Type B pancreatic cell (in vitro differentiated cells): ENCODE measurements around the gene COX19. TPM values are rescaled to one million over a fixed set of nuclear protein-coding genes. Genes with fewer than 3 reads are reported as not detected.

Experiments
- DNase-seq: peaks from one replicate; pipeline ENCODE4 v3.0.0; 2021; ENCODE audit warnings: mixed read lengths; ENCODE audit not compliant: unreplicated experiment; ENCODE audit errors: extremely low spot score
- H3K27ac Mint-ChIP-seq: 2 replicates; pipeline ENCODE4 v1.8.0; 2021; ENCODE audit warnings: mild to moderate bottlenecking, mixed read lengths
- H3K27me3 Mint-ChIP-seq: 2 replicates; pipeline ENCODE4 v1.8.0; 2021; ENCODE audit warnings: mixed read lengths
- H3K36me3 Mint-ChIP-seq: 2 replicates; pipeline ENCODE4 v1.8.0; 2021; ENCODE audit warnings: mixed read lengths
- H3K4me1 Mint-ChIP-seq: one replicate; pipeline ENCODE4 v1.8.0; 2021; ENCODE audit warnings: mixed read lengths; ENCODE audit not compliant: unreplicated experiment
- H3K4me3 Mint-ChIP-seq: 2 replicates; pipeline ENCODE4 v1.8.0; 2021; ENCODE audit warnings: mild to moderate bottlenecking, mixed read lengths
- H3K9me3 Mint-ChIP-seq: 2 replicates; pipeline ENCODE4 v1.8.0; 2021; ENCODE audit warnings: mixed read lengths
- CTCF ChIP-seq: fragments of 200-600 bp; sonication (generic); conservative IDR thresholded peaks from 2 replicates; pipeline ENCODE4 v1.5.0; 2021; ENCODE audit warnings: antibody characterized with exemption, mild to moderate bottlenecking
- total RNA-seq: library from RNA; stranded (reverse); gene quantifications from 2 replicates; pipeline ENCODE4 v1.2.1, GENCODE V29; 2021; ENCODE audit warnings: low replicate concordance

The COX19 gene
- total RNA-seq, 1 donor from 2014 or later: 15.4 TPM

- Mint-ChIP-seq H3K4me3 (no peak overlapping the region), H3K4me1 (peaks cover 10% of the 10 kb centered on the region), H3K36me3 (no peaks in the 10 kb centered on the region), H3K9me3 (no peaks in the 10 kb centered on the region), H3K27ac (no peak overlapping the region), H3K27me3 (no peaks in the 10 kb centered on the region)
- no peak for DNase-seq
- no peak for TF ChIP-seq CTCF
These were observed 37.4 kb upstream of the COX19 start for GRCh38 chr7:1012716-1013095.

GRCh38 chr7:1012004-1012715 lies 36.8 kb upstream of the COX19 start:
- Mint-ChIP-seq H3K27ac (no peak overlapping the region), H3K4me3 (no peak overlapping the region), H3K36me3 (no peaks in the 10 kb centered on the region), H3K27me3 (no peaks in the 10 kb centered on the region), H3K4me1 (peaks cover 10% of the 10 kb centered on the region), H3K9me3 (no peaks in the 10 kb centered on the region)
- no peak for TF ChIP-seq CTCF
- DNase-seq: no peak

- H3K27ac Mint-ChIP-seq: no peak overlapping the region
- no peak overlapping the region for H3K4me3 Mint-ChIP-seq
- peaks cover 10% of the 10 kb centered on the region for H3K4me1 Mint-ChIP-seq
- no peaks in the 10 kb centered on the region for H3K27me3 Mint-ChIP-seq
- no peak for DNase-seq
- no peaks in the 10 kb centered on the region for H3K9me3 Mint-ChIP-seq
- TF ChIP-seq CTCF: no peak
- no peaks in the 10 kb centered on the region for H3K36me3 Mint-ChIP-seq
These were observed 36.1 kb upstream of the COX19 start for GRCh38 chr7:1011297-1012003.

GRCh38 chr7:1010226-1010625 lies 34.9 kb upstream of the COX19 start:
- Mint-ChIP-seq H3K27ac (no peak overlapping the region), H3K4me1 (peaks cover 15% of the 10 kb centered on the region), H3K36me3 (no peaks in the 10 kb centered on the region), H3K27me3 (no peaks in the 10 kb centered on the region), H3K4me3 (no peak overlapping the region), H3K9me3 (no peaks in the 10 kb centered on the region)
- TF ChIP-seq CTCF: no peak
- no peak for DNase-seq

GRCh38 chr7:1009747-1010146 lies 34.4 kb upstream of the COX19 start:
- H3K27ac Mint-ChIP-seq: no peak overlapping the region

More at GRCh38 chr7:1009747-1010146, 34.4 kb upstream of the COX19 start:
- Mint-ChIP-seq H3K4me1 (peaks cover 15% of the 10 kb centered on the region), H3K36me3 (no peaks in the 10 kb centered on the region), H3K9me3 (no peaks in the 10 kb centered on the region), H3K4me3 (no peak overlapping the region), H3K27me3 (no peaks in the 10 kb centered on the region)
- TF ChIP-seq CTCF: no peak
- no peak for DNase-seq
